ENCODE results near the gene AP2M1.
A peak's percentile ranks its signal among the peaks of the same experiment; 100 is the strongest.
"Not testable (repeated sequence)": the region's sequence is repeated elsewhere in the genome, so short reads cannot be mapped to it uniquely, and the experiment has no call there.

AP2M1 gene

GRCh38 chr3:184174646-184175492 lies at the start of gene AP2M1:
Gene AP2M1 (plus strand): TSS chr3:184174855. CDS start chr3:184176994, 2,139 bp downstream.
- peak; percentile 94 to 97 for DNase-seq

GRCh38 chr3:184126006-184126405 lies 48.6 kb upstream of the AP2M1 start:
- no peak for DNase-seq

GRCh38 chr3:184129012-184129411 lies 45.6 kb upstream of the AP2M1 start:
- DNase-seq = peak in 1 of 2 experiments; percentile 18

DNA sequence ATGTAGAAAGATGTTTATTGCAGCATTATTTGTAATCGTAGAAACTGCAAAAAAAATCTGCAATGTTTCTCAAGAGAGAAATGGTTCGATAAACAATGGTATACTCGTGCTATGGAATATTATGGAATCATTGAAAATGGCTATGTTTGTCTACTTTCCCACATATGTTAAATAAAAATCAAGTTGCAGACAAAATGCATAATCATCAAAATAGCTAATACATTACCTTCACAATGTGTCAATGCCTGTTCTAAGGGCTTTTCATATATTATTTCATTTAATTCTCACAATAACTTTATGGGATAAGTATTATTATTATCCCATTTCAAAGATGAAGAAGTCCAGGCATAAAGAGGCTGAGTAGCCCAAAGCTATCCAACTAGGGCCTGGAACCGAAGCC lies 41.7 kb upstream of the AP2M1 start:
- DNase-seq = no peak

DNA sequence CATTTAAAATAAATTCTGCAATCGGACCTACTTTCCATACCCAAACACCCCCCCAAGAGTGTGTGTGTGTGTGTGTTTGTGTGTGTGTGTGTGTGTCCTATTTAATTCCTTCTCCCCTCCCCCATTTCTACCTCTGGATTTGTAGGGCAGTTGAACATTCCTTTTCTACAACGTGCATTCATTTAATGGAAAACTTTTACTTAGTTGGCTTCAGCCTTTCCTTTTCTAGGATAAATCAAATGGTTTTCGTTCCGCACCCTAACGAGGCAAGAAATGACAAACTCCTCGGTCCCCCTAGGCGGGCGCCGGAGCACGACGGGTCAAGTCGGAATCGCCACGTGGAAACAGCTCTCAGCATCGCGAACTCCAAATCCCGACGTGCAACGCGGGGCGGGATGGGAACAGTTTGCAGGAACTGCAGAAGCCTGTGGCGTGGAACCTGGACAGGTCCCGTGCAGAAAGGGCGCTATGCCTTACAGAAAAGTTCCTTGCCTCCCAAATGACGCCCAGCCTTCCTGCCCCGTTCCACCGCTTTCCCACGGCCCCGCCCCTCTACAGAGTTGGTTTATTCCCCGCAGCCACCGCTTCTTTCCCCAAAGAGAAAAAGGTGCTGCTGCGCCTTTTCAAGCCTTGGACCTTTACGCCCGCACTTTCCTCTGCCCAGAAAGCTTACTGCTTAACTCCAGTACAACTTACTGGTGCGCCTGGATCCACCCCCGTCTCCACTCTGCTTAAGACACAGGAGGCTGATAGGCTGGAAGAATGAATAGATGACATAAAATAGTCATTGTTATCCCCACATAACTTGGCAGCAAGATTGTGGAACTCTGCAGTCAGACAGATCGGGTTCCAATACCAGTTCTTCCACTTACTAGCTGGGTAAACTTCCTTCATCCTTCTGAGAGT lies 40.6 kb upstream of the AP2M1 start:
- peak; percentile 87 to 95 for DNase-seq

GRCh38 chr3:184134746-184135148 lies 39.9 kb upstream of the AP2M1 start:
- no peak for DNase-seq

DNA sequence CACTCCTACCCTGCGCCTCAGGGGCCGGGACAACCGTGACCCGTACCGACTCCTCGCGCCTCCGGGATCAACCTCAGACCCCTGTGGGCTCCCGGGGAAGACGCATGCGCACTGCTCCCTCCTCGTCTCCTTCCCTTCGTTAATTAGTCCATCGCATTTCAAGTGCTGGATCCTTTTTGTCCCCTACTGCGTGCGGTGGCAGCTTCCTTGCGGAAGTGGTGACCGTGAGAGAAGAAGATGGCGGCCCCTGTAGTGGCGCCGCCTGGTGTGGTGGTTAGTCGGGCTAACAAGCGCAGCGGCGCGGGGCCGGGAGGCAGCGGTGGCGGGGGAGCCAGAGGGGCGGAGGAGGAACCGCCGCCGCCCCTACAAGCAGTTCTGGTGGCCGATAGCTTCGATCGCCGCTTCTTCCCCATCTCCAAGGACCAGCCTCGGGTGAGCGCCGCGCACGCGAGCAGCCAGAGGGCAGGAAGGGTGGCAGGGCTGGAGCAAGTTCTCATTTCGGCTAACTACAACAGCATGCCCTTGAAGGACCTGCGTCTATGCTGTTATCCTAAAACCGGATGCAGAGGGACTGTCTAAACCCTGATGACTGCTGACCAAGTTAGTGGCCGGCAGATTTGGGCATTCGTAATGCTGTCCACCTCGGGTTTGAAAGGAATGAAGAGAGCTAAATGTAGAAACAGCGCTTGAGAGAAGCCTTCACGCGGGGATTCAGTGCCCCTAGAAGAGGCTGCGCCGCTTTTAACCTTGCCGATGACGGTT lies 39.3 kb upstream of the AP2M1 start, which contains the start of gene EIF2B5:
Gene EIF2B5, plus strand, starts transcription at position 210 of the 762 bp plus-strand sequence. Its CDS starts 28 bp downstream, at position 238.
- DNase-seq = peak; percentile 93 to 95

DNA sequence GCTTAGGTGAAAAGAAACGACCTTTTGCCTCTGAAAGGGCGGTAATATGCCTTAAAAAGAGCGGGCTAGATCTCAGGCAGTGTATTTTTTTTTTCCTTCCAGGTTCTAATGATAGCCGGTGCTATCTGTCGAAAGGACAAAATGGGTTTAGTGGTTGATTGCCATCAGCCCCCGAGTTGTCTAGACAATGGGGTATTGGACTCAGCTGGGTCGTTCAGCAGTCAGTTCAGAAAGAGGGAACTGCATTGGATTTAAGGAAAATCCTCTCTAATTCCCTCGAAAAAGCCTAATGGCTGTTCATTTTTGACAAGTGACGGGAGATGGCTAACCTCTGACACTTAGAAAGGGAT lies 38.8 kb upstream of the AP2M1 start:
- no peak for DNase-seq

GRCh38 chr3:184140436-184140835 lies 34.2 kb upstream of the AP2M1 start:
- DNase-seq = no peak

DNA sequence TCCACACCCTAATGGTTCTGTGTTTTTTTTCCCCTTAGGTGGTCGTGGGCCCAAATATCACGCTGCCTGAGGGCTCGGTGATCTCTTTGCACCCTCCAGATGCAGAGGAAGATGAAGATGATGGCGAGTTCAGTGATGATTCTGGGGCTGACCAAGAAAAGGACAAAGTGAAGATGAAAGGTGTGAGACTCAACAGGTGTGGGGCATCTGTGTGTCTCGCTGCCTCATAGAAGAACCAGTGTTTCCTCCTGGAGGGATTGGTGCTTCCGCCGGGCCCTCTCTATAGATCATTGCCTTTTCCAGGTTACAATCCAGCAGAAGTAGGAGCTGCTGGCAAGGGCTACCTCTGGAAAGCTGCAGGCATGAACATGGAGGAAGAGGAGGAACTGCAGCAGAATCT lies 32.5 kb upstream of the AP2M1 start:
- DNase-seq = no peak

- DNase-seq = no peak
These were observed 31.3 kb upstream of the AP2M1 start for GRCh38 chr3:184143327-184143726.

GRCh38 chr3:184144505-184144904 lies 30.1 kb upstream of the AP2M1 start:
- DNase-seq = no peak

- peak; percentile 29 to 34 for DNase-seq
These were observed 29.5 kb upstream of the AP2M1 start for GRCh38 chr3:184145111-184145524.

DNA sequence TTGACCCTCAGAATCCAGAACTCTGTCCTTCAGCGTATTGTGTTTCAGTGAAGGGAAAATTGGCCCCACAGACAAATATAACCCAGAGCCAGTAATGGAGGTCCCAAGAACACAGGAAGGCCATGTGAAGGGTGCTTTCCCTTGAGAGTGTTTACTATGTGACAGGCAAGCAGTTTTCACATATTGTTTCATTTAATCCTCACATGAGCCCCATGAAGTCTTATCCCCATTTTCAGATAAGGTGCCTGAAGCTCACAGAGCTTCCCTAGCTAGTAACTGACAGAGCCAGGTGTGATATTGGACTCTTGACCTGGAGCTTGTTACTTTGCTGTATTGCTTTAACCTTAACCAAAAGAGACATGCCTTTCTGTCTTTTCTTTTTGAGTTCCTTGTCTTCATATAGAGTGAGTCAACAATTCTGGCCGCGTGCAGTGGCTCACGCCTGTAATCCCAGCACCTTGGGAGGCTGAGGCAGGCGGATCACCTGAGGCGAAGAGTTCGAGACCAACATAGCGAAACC lies 28.8 kb upstream of the AP2M1 start:
- no peak for DNase-seq

DNA sequence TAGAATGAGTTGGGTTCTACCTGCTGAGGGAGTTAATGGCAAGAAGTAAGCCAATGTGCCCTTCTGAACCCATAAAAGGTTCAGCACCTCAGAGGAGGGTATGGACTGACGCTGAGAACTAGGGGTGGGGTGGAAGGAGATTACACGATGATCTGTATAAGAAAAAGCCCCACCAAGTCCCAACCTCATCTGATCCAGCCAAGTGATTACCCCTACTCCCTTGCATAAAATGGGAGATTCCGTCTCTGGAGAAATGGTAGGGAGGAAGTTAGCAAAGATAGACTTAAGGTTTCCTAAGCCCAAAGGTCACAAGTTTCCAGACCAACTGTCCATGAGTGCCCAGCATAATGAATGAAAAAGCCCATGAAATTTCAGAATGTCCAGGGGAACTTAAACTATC lies 26.6 kb upstream of the AP2M1 start:
- no peak for DNase-seq

DNA sequence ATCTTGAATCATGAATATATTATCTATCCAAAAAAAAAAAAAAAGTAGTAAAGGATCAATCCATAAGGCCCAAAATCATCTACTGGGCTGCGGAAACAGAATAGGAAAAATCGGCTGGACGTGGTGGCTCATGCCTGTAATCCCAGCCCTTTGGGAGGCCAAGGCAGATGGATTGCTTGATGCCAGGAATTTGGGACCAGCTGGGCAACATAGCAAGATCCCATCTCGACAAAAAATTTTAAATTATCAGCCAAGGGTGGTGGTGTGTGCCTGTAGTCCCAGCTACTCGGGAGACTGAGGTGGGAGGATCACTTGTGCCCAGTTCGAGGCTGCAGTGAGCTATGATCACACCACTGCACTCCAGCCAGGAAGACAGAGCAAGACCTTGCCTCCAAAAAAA lies 25.5 kb upstream of the AP2M1 start:
- no peak for DNase-seq

DNA sequence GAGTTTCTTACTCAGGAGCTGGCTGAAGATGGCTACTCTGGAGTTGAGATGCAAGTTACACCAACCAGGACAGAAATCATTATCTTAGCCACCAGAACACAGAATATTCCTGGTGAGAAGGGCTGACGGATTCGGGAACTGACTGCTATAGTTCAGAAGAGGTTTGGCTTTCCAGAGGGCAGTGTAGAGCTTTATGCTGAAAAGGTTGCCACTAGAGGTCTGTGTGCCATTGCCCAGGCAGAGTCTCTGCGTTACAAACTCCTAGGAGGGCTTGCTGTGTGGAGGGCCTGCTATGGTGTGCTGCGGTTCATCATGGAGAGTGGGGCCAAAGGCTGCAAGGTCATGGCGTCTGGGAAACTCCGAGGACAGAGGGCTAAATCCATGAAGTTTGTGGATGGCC lies 24.9 kb upstream of the AP2M1 start:
- DNase-seq = not testable (repeated sequence)

GRCh38 chr3:184154885-184155643 lies 19.6 kb upstream of the AP2M1 start, which contains the start of gene DVL3:
Gene DVL3 (plus strand): TSS chr3:184155377. CDS start chr3:184155636, 259 bp downstream.
- DNase-seq = peak; percentile 62 to 64

GRCh38 chr3:184155644-184156521 lies 18.8 kb upstream of the AP2M1 start:
- DNase-seq = no peak

- DNase-seq = no peak
These were observed 18.1 kb upstream of the AP2M1 start for GRCh38 chr3:184156522-184156955.

DNA sequence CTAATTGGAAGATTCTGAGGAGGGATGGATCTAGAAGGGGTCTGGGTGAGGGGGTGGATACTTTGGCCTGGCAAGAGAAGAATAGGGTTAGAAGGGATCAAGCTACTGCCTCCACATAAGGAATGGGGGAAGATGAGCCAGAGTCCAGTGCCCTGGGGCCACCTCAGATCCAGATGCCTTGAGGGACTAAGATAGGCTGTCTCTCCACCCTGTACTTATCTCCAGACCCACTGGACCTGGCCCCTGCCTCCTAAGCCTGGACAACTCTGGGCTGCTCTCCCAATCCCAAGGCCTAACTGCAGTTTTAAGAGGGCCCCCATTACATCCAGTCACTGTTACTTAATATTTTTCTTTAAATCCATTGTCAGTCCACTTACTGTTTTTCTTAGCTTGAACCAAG lies 17.4 kb upstream of the AP2M1 start:
- no peak for DNase-seq

Data from SHP77 (cell line).